ENCODE measurements around the gene HERC2.

GRCh38 chr15:28132524-28133275 is 189.3 kb downstream of the HERC2 start:
- TF ChIP-seq CTCF (IDR thresholded peaks at IDR 0.05) (no peak), FOSL2 (IDR thresholded peaks at IDR 0.05; ENCODE audit: borderline replicate concordance, low read depth) (peak; percentile 38; the same call in 1 of the 2 replicates), POLR2AphosphoS5 (IDR thresholded peaks at IDR 0.05; ENCODE audit: low read depth, low read length) (no peak), JUND (IDR thresholded peaks at IDR 0.05) (peak; percentile 50), RXRA (IDR thresholded peaks at IDR 0.05; ENCODE audit: borderline replicate concordance, low read depth) (peak; percentile 49; the same call in 1 of the 2 replicates), NRF1 (IDR thresholded peaks at IDR 0.05; ENCODE audit: low read depth, low read length) (no peak), YY1 (IDR thresholded peaks at IDR 0.05; ENCODE audit: low read depth) (no peak), MXI1 (IDR thresholded peaks at IDR 0.05; ENCODE audit: low read depth, low read length) (no peak), ZBTB33 (IDR thresholded peaks at IDR 0.05; ENCODE audit: borderline replicate concordance, low read depth) (no peak)

All from SK-N-SH (cell line).